Calu3 (cell line): ENCODE measurements around the gene FCHSD2. TPM values are rescaled to one million over a fixed set of nuclear protein-coding genes. Genes with fewer than 3 reads are reported as not detected.

Experiments used
- BruUV-seq: library from RNA; stranded (reverse); fragments of 400-500 nt; replicated peaks from 2 replicates; lab custom pipeline; 2021; lab: Mats Ljungman, UMichigan
- CTCF ChIA-PET: fragments of 300-600 bp; sonication (Branson Sonifier 250); formaldehyde crosslinking; loops from one replicate; lab custom pipeline; 2022; ENCODE audit warnings: antibody characterized with exemption; lab: Charles Lee
- DNase-seq: peaks from one replicate; pipeline ENCODE4 v3.0.0; 2022
- H3K27ac Mint-ChIP-seq: one replicate; pipeline ENCODE4 v1.8.0; 2022; ENCODE audit warnings: mixed read lengths; ENCODE audit not compliant: unreplicated experiment
- H3K27me3 Mint-ChIP-seq: one replicate; pipeline ENCODE4 v1.8.0; 2022; ENCODE audit warnings: mixed read lengths; ENCODE audit not compliant: unreplicated experiment
- H3K36me3 Mint-ChIP-seq: one replicate; pipeline ENCODE4 v1.8.0; 2022; ENCODE audit warnings: mild to moderate bottlenecking, moderate library complexity, mixed read lengths; ENCODE audit not compliant: insufficient read depth, unreplicated experiment
- H3K4me1 Mint-ChIP-seq: one replicate; pipeline ENCODE4 v1.8.0; 2022; ENCODE audit warnings: mild to moderate bottlenecking, low read depth, mixed read lengths; ENCODE audit not compliant: unreplicated experiment
- H3K4me3 Mint-ChIP-seq: one replicate; pipeline ENCODE4 v1.8.0; 2022; ENCODE audit warnings: mild to moderate bottlenecking, low read depth, moderate library complexity, mixed read lengths; ENCODE audit not compliant: unreplicated experiment
- H3K9me3 Mint-ChIP-seq: one replicate; pipeline ENCODE4 v1.8.0; 2022; ENCODE audit warnings: low read depth, mixed read lengths; ENCODE audit not compliant: unreplicated experiment
- intact Hi-C: fragments of 100-400 bp; cut with micrococcal nuclease; formaldehyde crosslinking; loops from one replicate; pipeline ENCODE4 v1.10.0; 2022; ENCODE audit not compliant: unreplicated experiment
- total RNA-seq: library from RNA; stranded (reverse); gene quantifications from 2 replicates; pipeline ENCODE4 v1.2.3, GENCODE V29; 2022
- TF ChIP-seq, protein P1 (sequence below): fragments of 200-600 bp; IDR thresholded peaks from one replicate; pipeline ENCODE4 v1.8.0; 2022; ENCODE audit warnings: antibody characterized with exemption; ENCODE audit not compliant: unreplicated experiment

FCHSD2 gene
- total RNA-seq, 1 experiment from 2014 or later: 16.2 TPM

GRCh38 chr11:73176145-73176873, 34.2 kb upstream of the FCHSD2 start:
- CTCF ChIA-PET: interaction anchor here (1.1 to 3.7 kb wide), 2 partner anchors 252 to 345 kb away, joined by 3 to 38 read pairs; no protein-coding TSS in a partner anchor
- H3K4me1 Mint-ChIP-seq: peaks cover 13% of the 10 kb centered on the region
- intact Hi-C loops: loop anchor here (10.0 kb wide), 1 partner anchor 452 kb away; no protein-coding TSS in a partner anchor
- no peaks in the 10 kb centered on the region for H3K9me3 Mint-ChIP-seq
- DNase-seq: no peak
- no peaks in the 10 kb centered on the region for H3K36me3 Mint-ChIP-seq
- peaks cover 13% of the 10 kb centered on the region for H3K27me3 Mint-ChIP-seq
- no peak overlapping the region for H3K27ac Mint-ChIP-seq
- TF ChIP-seq, protein P1, sequence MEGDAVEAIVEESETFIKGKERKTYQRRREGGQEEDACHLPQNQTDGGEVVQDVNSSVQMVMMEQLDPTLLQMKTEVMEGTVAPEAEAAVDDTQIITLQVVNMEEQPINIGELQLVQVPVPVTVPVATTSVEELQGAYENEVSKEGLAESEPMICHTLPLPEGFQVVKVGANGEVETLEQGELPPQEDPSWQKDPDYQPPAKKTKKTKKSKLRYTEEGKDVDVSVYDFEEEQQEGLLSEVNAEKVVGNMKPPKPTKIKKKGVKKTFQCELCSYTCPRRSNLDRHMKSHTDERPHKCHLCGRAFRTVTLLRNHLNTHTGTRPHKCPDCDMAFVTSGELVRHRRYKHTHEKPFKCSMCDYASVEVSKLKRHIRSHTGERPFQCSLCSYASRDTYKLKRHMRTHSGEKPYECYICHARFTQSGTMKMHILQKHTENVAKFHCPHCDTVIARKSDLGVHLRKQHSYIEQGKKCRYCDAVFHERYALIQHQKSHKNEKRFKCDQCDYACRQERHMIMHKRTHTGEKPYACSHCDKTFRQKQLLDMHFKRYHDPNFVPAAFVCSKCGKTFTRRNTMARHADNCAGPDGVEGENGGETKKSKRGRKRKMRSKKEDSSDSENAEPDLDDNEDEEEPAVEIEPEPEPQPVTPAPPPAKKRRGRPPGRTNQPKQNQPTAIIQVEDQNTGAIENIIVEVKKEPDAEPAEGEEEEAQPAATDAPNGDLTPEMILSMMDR: no peak
- no TSS peak for BruUV-seq
- no peak overlapping the region for H3K4me3 Mint-ChIP-seq

- DNase-seq: no peak
- no TSS peak for BruUV-seq
- no peaks in the 10 kb centered on the region for H3K9me3 Mint-ChIP-seq
- H3K4me3 Mint-ChIP-seq: no peak overlapping the region
- peaks cover 13% of the 10 kb centered on the region for H3K4me1 Mint-ChIP-seq
- peaks cover 13% of the 10 kb centered on the region for H3K27me3 Mint-ChIP-seq
- H3K36me3 Mint-ChIP-seq: no peaks in the 10 kb centered on the region
- CTCF ChIA-PET: interaction anchor here (0.7 to 3.7 kb wide), 3 partner anchors 162 to 344 kb away, joined by 3 to 38 read pairs (median 4); no protein-coding TSS in a partner anchor
- H3K27ac Mint-ChIP-seq: no peak overlapping the region
- TF ChIP-seq, protein P1: no peak
- intact Hi-C loops: loop anchor here (10.0 kb wide), 1 partner anchor 451 kb away; no protein-coding TSS in a partner anchor
Observed at GRCh38 chr11:73175551-73176144, 33.5 kb upstream of the FCHSD2 start.

- Mint-ChIP-seq H3K27me3 (peaks cover 17% of the 10 kb centered on the region), H3K27ac (no peak overlapping the region), H3K4me1 (peaks cover 13% of the 10 kb centered on the region), H3K9me3 (no peaks in the 10 kb centered on the region), H3K4me3 (no peak overlapping the region), H3K36me3 (no peaks in the 10 kb centered on the region)
- intact Hi-C loops: loop anchor here (10.0 kb wide), 1 partner anchor 450 kb away; no protein-coding TSS in a partner anchor
- DNase-seq: no peak
- TF ChIP-seq, protein P1: no peak
- BruUV-seq: no TSS peak
- CTCF ChIA-PET: no interaction called here
Observed at GRCh38 chr11:73174495-73174791, 32.3 kb upstream of the FCHSD2 start.

DNA sequence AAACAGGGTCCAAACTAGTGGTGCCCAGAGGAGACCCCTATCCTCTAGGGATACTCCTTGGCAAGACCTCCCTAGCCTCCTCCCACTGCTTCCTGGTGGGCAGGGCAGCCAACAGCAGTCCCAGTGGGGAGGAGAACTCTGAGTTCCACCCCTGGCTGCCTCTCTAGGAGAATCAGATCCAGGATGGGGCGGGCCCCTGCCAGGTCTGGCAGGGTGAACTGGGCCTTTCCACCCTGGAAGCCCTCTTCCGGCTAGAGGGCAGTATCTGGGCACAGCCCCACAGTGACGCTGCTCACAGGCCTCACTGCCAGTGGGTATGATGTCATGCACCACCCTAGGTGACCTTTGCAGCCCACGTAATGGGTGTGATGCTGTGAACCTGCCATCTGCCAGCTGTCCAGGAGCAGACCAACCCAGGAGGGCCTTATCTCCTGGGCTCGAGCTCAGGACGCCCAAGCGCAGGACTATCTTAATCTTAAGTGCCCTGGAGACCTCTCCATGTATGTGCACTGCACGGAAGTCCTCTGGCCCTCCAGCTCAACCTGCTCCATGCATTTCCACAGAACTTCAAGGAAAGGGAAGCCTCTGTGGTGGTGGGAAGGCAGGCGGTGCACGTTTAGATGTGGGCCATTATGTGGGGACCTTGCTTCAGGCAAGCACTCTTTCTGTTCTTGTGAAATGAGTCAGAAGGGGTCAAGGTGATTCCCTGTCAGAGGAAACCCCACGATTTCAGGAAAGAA, 31.8 kb upstream of the FCHSD2 start:
- intact Hi-C loops: loop anchor here (10.0 kb wide), 1 partner anchor 449 kb away; no protein-coding TSS in a partner anchor
- Mint-ChIP-seq H3K27me3 (peaks cover 22% of the 10 kb centered on the region), H3K4me3 (no peak overlapping the region), H3K36me3 (no peaks in the 10 kb centered on the region), H3K9me3 (no peaks in the 10 kb centered on the region), H3K27ac (no peak overlapping the region), H3K4me1 (peaks cover 13% of the 10 kb centered on the region)
- CTCF ChIA-PET: no interaction called here
- TF ChIP-seq, protein P1: no peak
- no peak for DNase-seq
- BruUV-seq: no TSS peak
